GM18498 (cell line): ENCODE measurements around the gene KLF7.
A peak's percentile ranks its signal among the peaks of the same experiment; 100 is the strongest.

Experiments used
- ATAC-seq: cut with Tn5 transposase; IDR thresholded peaks from one replicate; pipeline ENCODE4 v1.9.1; 2021; ENCODE audit warnings: mild to moderate bottlenecking, moderate library complexity; ENCODE audit not compliant: unreplicated experiment

KLF7 gene

GRCh38 chr2:207150284-207150683, 15.5 kb downstream of the KLF7 start:
- no peak for ATAC-seq

GRCh38 chr2:207149249-207150213, 16.2 kb downstream of the KLF7 start:
- ATAC-seq: peak; percentile 78

- ATAC-seq: no peak
Measured at GRCh38 chr2:207148020-207148419, 17.7 kb downstream of the KLF7 start.

DNA sequence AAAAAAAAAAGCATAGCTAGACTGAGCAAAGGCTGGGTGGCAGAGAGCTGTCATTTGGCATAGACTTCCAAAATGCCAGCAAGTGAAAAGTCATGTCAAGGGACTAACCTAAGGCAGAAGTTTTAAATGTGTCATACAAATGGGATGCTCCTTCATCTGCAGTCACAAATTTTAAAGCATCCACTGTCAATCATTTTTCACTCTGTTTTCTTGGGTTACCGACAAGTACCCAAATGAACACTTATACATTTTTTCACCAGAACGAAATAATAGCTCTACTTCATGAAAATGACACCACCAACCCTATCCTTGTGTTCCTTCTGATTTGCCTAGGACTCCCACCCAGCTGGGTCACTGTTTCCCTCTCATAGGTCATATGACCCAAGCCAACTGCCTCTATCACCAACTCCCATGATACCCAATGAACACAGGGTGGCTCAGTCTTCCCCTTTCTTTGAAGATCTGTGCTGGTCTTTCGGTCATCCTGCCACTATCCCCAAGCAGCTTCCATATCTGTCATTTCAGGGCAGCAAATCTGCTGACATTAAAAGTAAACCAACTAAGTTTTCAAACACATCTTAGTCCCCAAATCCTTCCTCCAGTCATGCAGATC, 21.5 kb downstream of the KLF7 start:
- ATAC-seq: no peak

DNA sequence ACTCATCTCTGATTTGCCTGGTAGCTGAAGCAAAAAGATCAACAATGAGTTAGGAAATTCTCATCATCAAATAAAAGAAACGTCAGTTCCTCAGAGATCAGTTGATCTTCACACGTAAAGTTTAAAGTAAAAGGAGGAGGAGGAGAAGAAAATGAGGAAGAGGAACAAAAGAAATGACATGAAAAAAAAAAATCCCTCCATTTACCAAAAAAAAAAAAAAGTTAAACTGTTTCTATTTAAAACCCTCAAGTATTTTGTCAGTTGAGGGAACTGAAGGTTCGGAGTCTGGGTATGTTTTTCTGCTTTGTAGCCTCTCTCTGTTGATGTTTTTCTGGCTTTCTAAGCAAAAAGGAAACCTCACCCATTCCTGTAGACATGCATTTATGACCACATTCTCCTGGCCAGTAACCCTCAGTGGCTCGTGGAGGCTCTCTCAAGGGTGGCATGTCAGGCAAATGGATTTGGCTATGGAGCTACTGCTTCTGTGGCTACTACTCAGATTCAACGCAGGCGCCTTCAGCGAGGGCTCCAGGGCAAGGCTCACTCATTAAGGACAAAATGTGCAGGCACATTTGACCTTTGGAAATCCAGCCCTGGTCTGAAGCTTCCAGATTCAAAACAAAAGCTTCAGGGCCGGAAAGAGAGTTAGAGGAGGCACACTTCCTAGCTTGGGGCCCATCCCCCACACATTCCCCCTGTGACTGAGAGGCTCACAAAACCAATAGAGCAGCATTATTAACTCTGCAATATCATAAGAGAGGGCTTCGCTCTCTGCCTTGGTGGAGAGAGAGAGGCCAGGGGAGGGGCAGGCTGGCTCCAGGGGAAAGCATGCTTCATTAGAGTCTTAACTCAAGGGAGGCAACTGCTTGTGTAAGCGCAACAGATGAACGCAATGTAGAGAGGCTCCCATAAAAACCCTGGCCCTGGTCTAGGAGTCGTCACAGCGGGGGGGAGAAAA, 22.3 kb downstream of the KLF7 start:
- peak; percentile 55 for ATAC-seq

DNA sequence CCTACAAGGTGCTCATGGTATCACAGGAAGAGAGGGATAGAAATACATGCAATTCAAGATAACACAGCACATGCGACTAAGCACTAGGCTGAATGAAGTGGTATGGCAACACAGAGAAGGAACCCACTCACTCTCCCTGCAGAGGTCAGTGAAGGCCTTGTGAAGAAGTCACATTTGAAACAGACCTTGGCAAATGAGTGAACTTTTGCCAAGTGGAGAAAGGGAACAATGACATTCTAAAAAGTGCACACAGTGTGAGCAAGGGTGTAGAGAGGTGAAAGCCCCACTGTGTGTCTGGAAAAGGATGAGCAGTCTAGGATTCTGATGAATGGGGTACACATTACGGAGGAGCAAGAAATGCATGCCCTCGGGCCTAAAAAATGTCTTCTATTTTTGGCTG, 23.3 kb downstream of the KLF7 start:
- peak; percentile 55 for ATAC-seq

DNA sequence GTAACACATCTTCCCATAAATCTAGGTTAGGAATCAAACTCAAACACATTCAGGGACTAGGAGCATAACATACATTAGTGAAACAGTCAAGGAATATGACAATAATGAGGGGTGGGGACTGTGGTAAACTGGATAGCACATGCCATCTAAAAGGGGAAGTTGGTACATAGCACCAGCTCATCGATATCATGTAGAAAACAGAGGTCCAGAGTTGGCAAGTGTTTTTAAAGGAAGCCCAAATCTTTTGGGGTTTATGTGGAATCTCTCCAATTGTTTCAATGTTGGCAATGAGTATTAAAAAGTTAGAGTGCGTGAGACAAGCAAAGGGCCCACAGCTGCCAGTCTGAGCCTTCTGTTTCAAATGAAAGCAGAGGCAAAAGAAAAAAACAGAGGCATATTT, 24.4 kb downstream of the KLF7 start:
- ATAC-seq: no peak

DNA sequence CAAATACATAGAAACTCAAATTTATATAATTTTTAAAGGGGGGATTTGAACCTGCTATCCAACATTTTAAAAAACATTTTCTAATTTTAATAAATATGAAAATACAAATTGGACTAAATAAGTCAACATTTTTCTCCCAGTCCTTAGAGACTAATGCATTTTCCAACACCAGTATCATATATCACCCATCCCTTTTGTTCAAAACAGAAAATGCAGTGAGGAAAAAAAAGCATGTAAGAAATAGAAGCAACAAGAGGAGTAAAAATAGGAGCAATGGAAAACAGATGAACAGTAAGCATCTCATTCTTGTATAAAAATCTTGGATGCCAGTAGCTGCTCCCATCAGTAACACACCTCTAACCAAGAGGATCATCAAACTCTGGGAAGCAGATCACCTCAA, 25.5 kb downstream of the KLF7 start:
- no peak for ATAC-seq

- no peak for ATAC-seq
Measured at GRCh38 chr2:207139552-207139951, 26.2 kb downstream of the KLF7 start.

DNA sequence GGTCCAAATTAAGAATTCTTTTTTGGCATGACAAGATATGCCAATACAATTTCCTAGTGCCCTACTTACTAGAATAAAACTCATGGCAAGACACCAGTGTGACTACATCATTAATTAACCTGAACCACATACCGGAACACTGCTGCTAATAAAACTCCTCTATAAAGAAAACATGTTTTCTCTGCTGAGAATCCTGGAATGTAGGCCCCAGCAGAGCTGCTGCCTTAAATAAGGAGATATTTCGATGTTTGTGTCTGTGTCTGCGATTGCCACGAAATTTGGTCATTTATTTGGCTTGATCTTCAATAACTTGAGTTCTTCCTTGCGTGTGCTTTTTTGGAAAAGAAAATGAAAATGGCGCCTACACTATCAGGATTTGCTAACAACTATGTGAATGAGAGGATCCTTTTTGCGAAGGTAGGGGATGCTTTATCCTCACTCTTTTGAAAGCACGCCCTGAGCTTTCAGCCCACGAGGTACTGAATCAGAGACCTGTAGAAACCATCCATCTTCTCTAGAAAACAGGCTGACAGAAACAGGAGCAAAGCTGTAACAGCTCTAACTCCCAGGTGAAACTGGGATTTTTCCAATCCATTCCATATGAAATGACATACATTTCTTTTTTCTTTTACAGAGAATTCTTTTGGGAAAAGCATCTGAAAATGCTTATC, 27.0 kb downstream of the KLF7 start:
- ATAC-seq: no peak

- ATAC-seq: no peak
Measured at GRCh38 chr2:207137596-207138337, 28.0 kb downstream of the KLF7 start.

- ATAC-seq: no peak
Measured at GRCh38 chr2:207136874-207137273, 28.9 kb downstream of the KLF7 start.

DNA sequence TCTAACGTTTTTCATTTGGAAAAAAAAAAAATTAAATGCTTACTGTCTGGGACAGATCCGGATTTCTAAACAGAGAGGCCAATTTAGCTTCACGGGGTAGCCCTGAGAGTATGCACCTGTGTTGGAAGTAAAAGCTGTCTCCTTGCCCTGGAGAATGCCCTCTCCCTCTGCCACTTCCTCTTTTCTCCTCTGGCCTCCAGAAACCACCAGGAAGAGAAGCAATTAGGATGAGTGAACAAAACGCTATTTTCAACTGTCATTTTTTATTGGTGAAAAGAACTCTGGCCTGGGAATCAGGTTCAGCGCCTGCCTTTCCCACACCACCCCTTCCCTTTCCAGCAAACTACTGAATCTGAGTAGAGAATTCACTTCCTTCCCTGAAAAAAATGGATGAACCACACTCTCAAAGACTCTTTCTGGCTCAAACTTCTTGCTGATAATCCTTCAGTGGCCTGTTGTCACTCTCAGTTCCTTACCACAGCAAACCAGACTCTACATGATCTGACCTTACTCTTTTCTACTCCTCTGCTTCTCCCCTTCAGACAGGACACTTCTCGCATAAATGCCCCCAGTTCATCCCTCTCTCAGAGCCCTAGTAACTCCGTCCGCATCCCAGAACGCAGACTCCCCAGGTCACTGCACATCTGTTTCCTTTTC, 29.8 kb downstream of the KLF7 start:
- ATAC-seq: no peak

DNA sequence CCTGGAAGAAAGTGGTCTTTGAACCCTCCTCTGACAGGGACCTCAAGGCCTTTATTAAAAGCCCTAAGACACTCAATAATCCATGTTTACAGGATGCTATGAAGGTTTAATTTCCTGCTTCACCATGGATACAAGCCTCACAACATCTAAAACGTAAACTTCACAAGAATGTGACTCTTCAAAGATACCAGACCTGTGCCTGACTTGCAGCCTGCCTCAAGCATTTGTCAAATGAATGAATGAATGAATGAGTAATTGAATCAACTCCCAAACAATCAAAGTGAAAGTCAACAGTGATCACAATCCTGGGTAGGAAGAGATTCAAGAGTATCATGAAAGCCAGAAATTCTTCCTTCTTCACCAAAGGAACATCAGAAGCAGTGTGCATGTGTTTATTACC, 30.4 kb downstream of the KLF7 start:
- no peak for ATAC-seq

DNA sequence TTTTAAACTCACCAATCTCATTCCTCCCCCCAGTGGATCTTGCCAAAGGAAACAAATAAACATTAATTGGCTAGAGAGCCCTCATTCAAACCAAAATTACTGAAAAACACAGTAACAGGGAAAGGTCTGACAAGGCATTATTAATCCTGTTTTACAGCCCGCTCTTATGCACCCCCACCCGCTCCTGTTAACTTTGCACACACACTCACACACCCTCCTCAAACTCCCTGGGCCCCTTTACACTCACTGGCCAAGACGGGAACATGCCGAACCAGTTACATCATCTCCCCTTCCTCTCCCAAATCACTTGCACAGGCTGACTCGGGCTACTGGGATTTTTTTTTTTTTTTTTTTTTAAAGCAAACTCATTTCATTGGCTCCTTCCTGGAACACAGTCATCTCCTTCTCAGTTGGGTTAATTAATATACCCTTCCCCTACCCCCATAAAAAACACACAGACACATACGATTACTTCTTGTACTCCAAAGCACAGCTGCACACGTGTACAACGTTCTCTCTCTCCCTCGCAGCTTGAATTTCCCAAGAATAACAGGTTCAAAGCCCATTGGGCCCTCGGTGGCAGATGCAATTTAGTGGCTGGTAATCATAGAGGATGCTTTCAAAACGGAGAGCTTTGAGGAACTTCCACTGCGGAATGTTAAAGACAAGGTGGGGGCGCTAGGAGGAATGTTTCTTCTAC, 31.8 kb downstream of the KLF7 start:
- no peak for ATAC-seq

DNA sequence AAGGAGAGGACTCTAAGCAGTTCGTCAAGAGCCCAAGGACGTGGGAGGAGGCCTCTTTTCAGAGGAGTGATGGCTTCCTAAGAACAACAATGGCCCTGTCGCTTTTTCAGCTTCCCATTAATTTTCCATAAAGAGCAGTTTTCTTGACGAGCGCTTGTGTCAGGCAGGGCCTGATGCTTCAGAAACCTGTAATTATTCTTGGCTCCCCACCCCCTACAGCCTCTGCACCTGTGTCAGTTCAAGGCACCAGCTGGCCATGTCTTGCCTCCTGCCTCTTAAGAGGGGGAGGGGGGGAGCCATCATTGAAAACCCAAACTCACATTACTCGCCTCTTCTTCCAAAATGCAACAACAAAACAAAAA, 32.3 kb downstream of the KLF7 start:
- ATAC-seq: no peak

GRCh38 chr2:207132019-207132418, 33.7 kb downstream of the KLF7 start:
- no peak for ATAC-seq

DNA sequence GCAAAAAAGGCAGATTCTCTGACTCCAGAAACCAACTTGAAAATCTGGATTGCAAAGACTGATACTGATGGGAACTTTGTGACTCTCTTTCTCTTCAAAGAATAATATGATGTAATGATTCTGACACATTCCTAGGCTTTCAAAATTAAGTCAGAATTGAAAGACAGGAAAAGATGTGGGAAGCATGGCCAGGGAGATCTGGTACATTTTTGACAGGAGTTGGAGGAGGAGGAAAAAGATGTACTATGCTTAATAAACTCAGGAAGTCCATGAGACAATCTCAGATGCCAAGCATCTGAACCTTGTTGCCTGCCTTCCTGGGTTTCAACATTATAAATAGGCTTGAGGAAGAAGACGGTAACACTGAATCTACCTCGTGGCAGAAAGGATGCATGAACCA, 34.2 kb downstream of the KLF7 start:
- ATAC-seq: no peak

- no peak for ATAC-seq
Measured at GRCh38 chr2:207130958-207131521, 34.7 kb downstream of the KLF7 start.
